Mucosa of rectum (tissue), 2 donors: ENCODE results near the gene HOXC11.

Experiments used
- H3K27ac ChIP-seq, 2 donors: one replicate each; pipeline ENCODE4 v1.7.0; 2013; ENCODE audit warnings: inconsistent platforms in 2 of 2, low read depth in 2 of 2, low read length in 2 of 2
- H3K27me3 ChIP-seq, 2 donors: one replicate each; pipeline ENCODE4 v1.7.0; 2013; ENCODE audit warnings: low read length in 2 of 2; ENCODE audit not compliant: control insufficient read depth in 2 of 2, insufficient read depth in 2 of 2
- H3K36me3 ChIP-seq, 2 donors: one replicate each; pipeline ENCODE4 v1.7.0; 2013; ENCODE audit warnings: low read length in 2 of 2; ENCODE audit not compliant: control insufficient read depth in 2 of 2, insufficient read depth in 2 of 2
- H3K4me1 ChIP-seq, 2 donors: one replicate each; pipeline ENCODE4 v1.7.0; 2013; ENCODE audit warnings: low read length in 2 of 2, mild to moderate bottlenecking in 1 of 2; ENCODE audit not compliant: control insufficient read depth in 2 of 2, insufficient read depth in 2 of 2
- H3K4me3 ChIP-seq, 2 donors: one replicate each; pipeline ENCODE4 v1.7.0; 2013; ENCODE audit warnings: low read length in 2 of 2
- H3K9ac ChIP-seq, 2 donors: one replicate each; pipeline ENCODE4 v1.7.0; 2013; ENCODE audit warnings: low read length in 2 of 2, low read depth in 1 of 2, mild to moderate bottlenecking in 1 of 2
- H3K9me3 ChIP-seq, 2 donors: one replicate each; pipeline ENCODE4 v1.7.0; 2013; ENCODE audit warnings: low read length in 2 of 2; ENCODE audit not compliant: control insufficient read depth in 2 of 2
- donor health status: healthy.
- donor health status: Normal muscosa, but diverticular disease.

HOXC11 gene

GRCh38 chr12:53951577-53952334 is 21.2 kb upstream of the HOXC11 start:
- H3K4me3 ChIP-seq, result no peak overlapping the region
- no peaks in the 10 kb centered on the region for H3K36me3 ChIP-seq
- H3K27me3 ChIP-seq, result peaks cover 82 to 87% of the 10 kb centered on the region in 2 donors
- H3K4me1 ChIP-seq, result no peaks in the 10 kb centered on the region
- no peak overlapping the region for H3K27ac ChIP-seq
- no peak overlapping the region for H3K9ac ChIP-seq
- H3K9me3 ChIP-seq, result no peaks in the 10 kb centered on the region

- Histone ChIP-seq H3K4me1 (no peaks in the 10 kb centered on the region), H3K9me3 (no peaks in the 10 kb centered on the region), H3K4me3 (no peak overlapping the region), H3K27ac (no peak overlapping the region), H3K36me3 (no peaks in the 10 kb centered on the region), H3K9ac (no peak overlapping the region), H3K27me3 (peaks cover 84 to 87% of the 10 kb centered on the region in 2 donors)
Observed at GRCh38 chr12:53952335-53952694, 20.6 kb upstream of the HOXC11 start.

DNA sequence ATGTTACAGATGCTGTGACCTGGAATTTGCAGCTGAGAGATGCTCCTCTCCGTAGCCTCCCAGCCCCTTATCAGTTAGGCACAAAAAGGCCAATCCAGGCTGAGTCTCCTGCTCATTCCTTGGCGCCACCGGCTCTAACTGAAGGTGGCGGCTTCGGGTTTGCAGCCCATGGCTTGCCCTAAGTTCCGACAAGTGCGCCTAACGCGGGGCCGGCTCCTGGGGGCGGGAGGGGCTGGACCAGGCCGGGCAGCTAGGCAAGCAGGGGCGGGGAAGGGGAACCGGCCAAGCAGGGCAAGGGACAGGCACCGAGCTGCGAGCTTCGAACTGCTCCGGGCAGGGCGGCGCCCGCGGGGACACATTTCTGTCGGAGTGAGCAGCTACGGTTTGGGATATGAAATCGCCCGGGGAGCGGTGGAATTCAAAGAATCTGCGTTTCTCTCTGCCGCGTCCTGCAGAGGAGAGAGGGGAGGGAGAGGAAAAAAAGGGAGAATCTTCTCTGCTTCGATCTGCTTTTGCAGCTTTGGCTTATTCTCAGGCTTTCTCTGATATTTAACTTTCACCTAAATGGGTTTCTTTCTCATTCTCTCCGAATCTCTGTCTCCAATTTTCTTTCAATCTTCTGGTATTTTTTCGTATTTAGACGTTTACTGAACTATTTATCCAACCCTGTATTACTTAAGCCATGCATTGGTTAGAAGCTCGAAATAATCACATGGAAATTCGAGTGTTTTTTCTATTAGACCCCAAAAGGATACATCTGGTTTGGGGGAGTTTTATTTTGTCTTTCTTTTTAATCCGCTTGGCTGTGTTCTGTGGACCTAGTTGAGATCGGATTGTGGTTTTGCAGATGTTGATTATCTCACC is 19.8 kb upstream of the HOXC11 start:
- Histone ChIP-seq H3K4me1 (no peaks in the 10 kb centered on the region), H3K27me3 (peaks cover 87 to 89% of the 10 kb centered on the region in 2 donors), H3K9ac (no peak overlapping the region), H3K36me3 (no peaks in the 10 kb centered on the region), H3K4me3 (no peak overlapping the region), H3K27ac (no peak overlapping the region), H3K9me3 (no peaks in the 10 kb centered on the region)

DNA sequence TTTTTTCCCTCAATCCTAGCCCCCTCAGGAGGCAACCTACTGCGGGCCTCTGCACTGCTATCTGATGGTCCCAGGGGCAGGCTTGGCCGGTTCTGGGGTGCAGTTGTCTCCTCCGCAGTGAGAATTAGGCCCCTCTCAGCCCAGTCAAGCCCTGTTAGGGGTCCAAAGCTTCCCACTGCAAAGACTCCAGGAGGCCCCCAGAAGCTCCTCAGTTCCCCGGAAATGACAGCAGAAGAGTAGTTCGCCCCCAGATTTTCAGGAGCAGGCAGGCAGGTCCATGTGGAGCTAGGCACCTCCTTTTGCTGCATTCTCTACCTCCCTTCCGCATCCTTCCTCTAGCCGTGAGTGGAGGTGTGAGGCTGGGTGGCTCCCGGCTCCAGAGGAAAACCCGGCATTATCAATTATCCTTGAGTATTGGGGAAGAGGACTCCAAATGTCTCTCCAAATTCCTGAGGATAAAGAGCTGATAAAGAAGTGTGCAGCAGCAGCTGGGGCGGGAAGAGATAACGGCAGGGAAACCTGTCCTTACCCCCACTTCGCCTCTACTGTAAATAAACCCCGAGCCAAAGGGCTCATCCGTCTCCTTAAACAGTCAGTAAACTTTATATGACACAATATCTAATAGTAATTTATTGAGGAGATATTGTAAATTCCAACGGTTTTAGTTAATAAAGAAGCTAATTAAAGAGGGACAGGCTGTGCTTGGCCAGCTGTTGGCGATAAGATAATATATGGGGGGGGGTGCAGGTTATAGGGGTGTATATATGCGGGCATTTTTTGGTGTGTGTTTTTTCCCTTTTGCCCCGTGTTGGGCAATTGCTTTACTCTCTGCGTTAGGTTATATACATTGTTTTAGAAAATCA is 18.9 kb upstream of the HOXC11 start:
- Histone ChIP-seq H3K9me3 (no peaks in the 10 kb centered on the region), H3K4me1 (no peaks in the 10 kb centered on the region), H3K27ac (no peak overlapping the region), H3K36me3 (no peaks in the 10 kb centered on the region), H3K27me3 (peaks cover 86 to 89% of the 10 kb centered on the region in 2 donors), H3K4me3 (no peak overlapping the region), H3K9ac (no peak overlapping the region)

- no peaks in the 10 kb centered on the region for H3K9me3 ChIP-seq
- no peaks in the 10 kb centered on the region for H3K36me3 ChIP-seq
- no peak within 1 kb of the TSS for H3K27ac ChIP-seq
- H3K4me1 ChIP-seq, result no peaks in the 10 kb centered on the region
- H3K27me3 ChIP-seq, result peaks cover 86 to 90% of the 10 kb centered on the region in 2 donors
- no peak within 1 kb of the TSS for H3K4me3 ChIP-seq
- no peak within 1 kb of the TSS for H3K9ac ChIP-seq
Observed at GRCh38 chr12:53954694-53955035, 18.3 kb upstream of the HOXC11 start, which contains the start of gene HOXC12. HOXC12 (plus strand) TSS chr12:53954903; CDS start chr12:53954930, 27 bp downstream.

DNA sequence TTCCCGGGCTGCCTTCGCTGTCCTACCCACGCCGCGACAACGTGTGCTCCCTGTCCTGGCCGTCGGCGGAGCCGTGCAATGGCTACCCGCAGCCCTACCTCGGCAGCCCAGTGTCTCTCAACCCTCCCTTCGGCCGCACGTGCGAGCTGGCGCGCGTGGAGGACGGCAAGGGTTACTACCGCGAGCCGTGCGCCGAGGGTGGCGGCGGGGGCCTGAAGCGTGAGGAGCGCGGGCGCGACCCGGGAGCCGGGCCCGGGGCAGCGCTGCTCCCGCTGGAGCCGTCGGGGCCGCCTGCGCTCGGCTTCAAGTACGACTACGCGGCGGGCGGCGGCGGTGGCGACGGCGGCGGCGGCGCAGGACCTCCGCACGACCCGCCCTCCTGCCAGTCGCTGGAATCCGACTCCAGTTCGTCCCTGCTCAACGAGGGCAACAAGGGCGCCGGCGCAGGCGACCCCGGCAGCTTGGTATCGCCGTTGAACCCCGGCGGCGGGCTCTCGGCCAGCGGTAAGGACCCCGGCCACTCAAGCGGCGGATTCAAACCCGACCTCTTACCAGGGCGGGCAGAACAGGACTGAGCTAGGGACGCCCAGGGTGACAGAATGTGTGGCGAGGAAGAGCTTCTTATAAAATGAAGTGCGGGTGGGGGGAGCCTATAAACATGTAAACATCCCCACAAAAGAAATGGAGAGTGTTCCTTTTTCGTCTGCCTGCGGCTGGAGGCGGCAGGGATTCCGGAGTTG is 17.7 kb upstream of the HOXC11 start:
- Histone ChIP-seq H3K9me3 (no peaks in the 10 kb centered on the region), H3K4me1 (no peaks in the 10 kb centered on the region), H3K9ac (no peak overlapping the region), H3K27me3 (peaks cover 86 to 91% of the 10 kb centered on the region in 2 donors), H3K27ac (no peak overlapping the region), H3K4me3 (no peak overlapping the region), H3K36me3 (no peaks in the 10 kb centered on the region)

- H3K27ac ChIP-seq, result no peak overlapping the region
- H3K4me3 ChIP-seq, result no peak overlapping the region
- H3K9ac ChIP-seq, result no peak overlapping the region
- no peaks in the 10 kb centered on the region for H3K36me3 ChIP-seq
- H3K4me1 ChIP-seq, result no peaks in the 10 kb centered on the region
- H3K9me3 ChIP-seq, result no peaks in the 10 kb centered on the region
- H3K27me3 ChIP-seq, result peaks cover 85 to 89% of the 10 kb centered on the region in 2 donors
Observed at GRCh38 chr12:53955776-53956250, 17.1 kb upstream of the HOXC11 start.

- Histone ChIP-seq H3K36me3 (no peaks in the 10 kb centered on the region), H3K9ac (no peak overlapping the region), H3K27ac (no peak overlapping the region), H3K4me3 (no peak overlapping the region), H3K27me3 (peaks cover 81 to 89% of the 10 kb centered on the region in 2 donors), H3K4me1 (no peaks in the 10 kb centered on the region), H3K9me3 (no peaks in the 10 kb centered on the region)
Observed at GRCh38 chr12:53956251-53956887, 16.6 kb upstream of the HOXC11 start.

DNA sequence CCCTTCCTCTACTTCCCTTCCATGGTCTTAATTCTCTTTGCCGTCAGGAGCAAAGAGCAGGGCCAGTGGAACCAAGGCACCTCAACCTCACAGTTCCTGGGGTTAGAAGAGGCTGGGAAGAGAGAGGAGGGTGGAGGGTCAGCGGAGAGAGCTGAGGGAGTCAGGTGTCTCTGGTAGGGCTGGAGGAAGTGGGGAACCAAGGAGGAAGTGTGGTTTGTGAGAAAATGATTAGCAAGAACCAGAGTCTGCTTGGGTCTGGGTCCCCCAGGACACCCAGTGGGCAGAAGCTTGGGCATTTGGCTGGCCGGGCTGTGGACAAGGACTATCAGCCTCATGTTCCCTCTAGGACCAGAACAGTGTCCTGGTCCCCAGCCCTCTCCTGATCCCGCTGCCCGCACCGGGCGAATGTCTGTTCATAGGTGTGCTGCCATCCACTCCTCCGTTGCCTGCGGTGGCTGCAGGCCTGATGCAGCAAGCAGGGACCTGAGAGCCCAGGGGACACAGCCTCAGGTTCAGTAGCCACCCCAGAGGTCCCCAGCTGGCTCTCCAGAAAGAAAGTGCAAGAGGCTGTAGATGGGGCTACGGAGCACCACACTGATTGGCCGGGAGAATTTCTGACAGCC is 15.9 kb upstream of the HOXC11 start:
- H3K27ac ChIP-seq, result no peak overlapping the region
- no peak overlapping the region for H3K4me3 ChIP-seq
- H3K4me1 ChIP-seq, result no peaks in the 10 kb centered on the region
- peaks cover 81 to 89% of the 10 kb centered on the region in 2 donors for H3K27me3 ChIP-seq
- H3K36me3 ChIP-seq, result no peaks in the 10 kb centered on the region
- H3K9me3 ChIP-seq, result no peaks in the 10 kb centered on the region
- H3K9ac ChIP-seq, result no peak overlapping the region
